SW480 (cell line): ENCODE results near the gene PRSS3.
"Not testable (repeated sequence)": the region's sequence is repeated elsewhere in the genome, so short reads cannot be mapped to it uniquely, and the experiment has no call there.

Source experiments
- DNase-seq: peaks from one replicate; pipeline ENCODE4 v3.0.0-alpha.2; 2016; ENCODE audit warnings: low spot score

The PRSS3 gene

GRCh38 chr9:33786681-33787080, 8.7 kb upstream of the PRSS3 start:
- no peak for DNase-seq

GRCh38 chr9:33787839-33788238, 7.5 kb upstream of the PRSS3 start:
- no peak for DNase-seq

GRCh38 chr9:33789429-33789828, 5.9 kb upstream of the PRSS3 start:
- not testable (repeated sequence) for DNase-seq

GRCh38 chr9:33791117-33791516, 4.2 kb upstream of the PRSS3 start:
- no peak for DNase-seq

- not testable (repeated sequence) for DNase-seq
These were observed 1.9 kb upstream of the PRSS3 start for GRCh38 chr9:33793496-33793895.

GRCh38 chr9:33794560-33794959, 801 bp upstream of the PRSS3 start:
- peak; percentile 28 for DNase-seq

- no peak for DNase-seq
These were observed 458 bp downstream of the PRSS3 start for GRCh38 chr9:33795819-33796218.

- DNase-seq, result not testable (repeated sequence)
These were observed 1.3 kb downstream of the PRSS3 start for GRCh38 chr9:33796679-33797078.

GRCh38 chr9:33797837-33798236, 2.5 kb downstream of the PRSS3 start:
- DNase-seq, result no peak

GRCh38 chr9:33798545-33798944, 3.2 kb downstream of the PRSS3 start:
- DNase-seq, result no peak

- DNase-seq, result no peak
These were observed 4.8 kb downstream of the PRSS3 start for GRCh38 chr9:33799928-33800704.

GRCh38 chr9:33800886-33801285, 5.5 kb downstream of the PRSS3 start:
- DNase-seq, result no peak

GRCh38 chr9:33801943-33802500, 6.7 kb downstream of the PRSS3 start:
- not testable (repeated sequence) for DNase-seq

GRCh38 chr9:33804196-33804595, 8.8 kb downstream of the PRSS3 start:
- not testable (repeated sequence) for DNase-seq

GRCh38 chr9:33807156-33807555, 11.8 kb downstream of the PRSS3 start:
- DNase-seq, result not testable (repeated sequence)

- not testable (repeated sequence) for DNase-seq
These were observed 13.6 kb downstream of the PRSS3 start for GRCh38 chr9:33808979-33809322.

GRCh38 chr9:33809506-33809905, 14.1 kb downstream of the PRSS3 start:
- DNase-seq, result no peak

GRCh38 chr9:33813712-33814641, 18.6 kb downstream of the PRSS3 start:
- peak; percentile 92 for DNase-seq

GRCh38 chr9:33815781-33816180, 20.4 kb downstream of the PRSS3 start:
- DNase-seq, result no peak

GRCh38 chr9:33816327-33817252, 21.2 kb downstream of the PRSS3 start, which contains the start of gene UBE2R2:
Gene UBE2R2, plus strand, starts transcription at chr9:33817160. Its CDS starts 598 bp downstream, at chr9:33817758.
- peak; percentile 91 for DNase-seq
